Neural cell (in vitro differentiated cells): ENCODE data around the gene CPT1A. TPM values are rescaled to one million over a fixed set of nuclear protein-coding genes. Genes with fewer than 3 reads are reported as not detected.

Source experiments
- H2AFZ ChIP-seq: fragments of 200-600, 300-800 bp; sonication (generic), shearing (Covaris generic); 2 replicates; pipeline ENCODE4 v1.6.0; 2014; ENCODE audit warnings: low read depth, mild to moderate bottlenecking, antibody characterized with exemption, low read length, moderate library complexity
- H3F3A ChIP-seq: fragments of 200-600 bp; shearing (Covaris generic); 2 replicates; pipeline ENCODE4 v1.6.1; 2016; ENCODE audit warnings: mild to moderate bottlenecking, moderate library complexity, mixed read lengths, antibody characterized with exemption, low read length; ENCODE audit not compliant: insufficient read depth, poor library complexity, severe bottlenecking
- H3K27ac ChIP-seq: fragments of 200-600, 300-800 bp; sonication (generic), shearing (Covaris generic); 2 replicates; pipeline ENCODE4 v1.5.1; 2014; ENCODE audit warnings: mild to moderate bottlenecking, low read length, moderate library complexity
- H3K27me3 ChIP-seq: fragments of 300-800, 200-600 bp; sonication (generic), shearing (Covaris generic); 2 replicates; pipeline ENCODE4 v1.6.0; 2014; ENCODE audit warnings: mild to moderate bottlenecking, low read depth, low read length, moderate library complexity; ENCODE audit not compliant: insufficient read depth
- H3K36me3 ChIP-seq: fragments of 300-800, 200-600 bp; sonication (generic), shearing (Covaris generic); 2 replicates; pipeline ENCODE4 v1.5.1; 2014; ENCODE audit warnings: mild to moderate bottlenecking, antibody characterized with exemption, low read length, moderate library complexity; ENCODE audit not compliant: insufficient read depth
- H3K4me2 ChIP-seq: fragments of 300-800, 200-600 bp; sonication (generic), shearing (Covaris generic); 2 replicates; pipeline ENCODE4 v1.6.0; 2014; ENCODE audit warnings: mild to moderate bottlenecking, low read length
- H3K4me3 ChIP-seq: fragments of 300-800, 200-600 bp; sonication (generic), shearing (Covaris generic); 2 replicates; pipeline ENCODE4 v1.5.1; 2014; ENCODE audit warnings: mild to moderate bottlenecking, low read length, moderate library complexity
- H3K79me2 ChIP-seq: fragments of 200-600 bp; shearing (Covaris generic); replicated peaks from 2 replicates; pipeline ENCODE4 v1.6.0; 2014; ENCODE audit warnings: mild to moderate bottlenecking, low read length, moderate library complexity; ENCODE audit not compliant: insufficient read depth
- H3K9ac ChIP-seq: fragments of 300-800, 200-600 bp; sonication (generic), shearing (Covaris generic); 2 replicates; pipeline ENCODE4 v1.6.1; 2016; ENCODE audit warnings: mild to moderate bottlenecking, low read length, mixed read lengths
- H3K9me2 ChIP-seq: fragments of 200-600 bp; shearing (Covaris generic); 2 replicates; pipeline ENCODE4 v1.6.1; 2016; ENCODE audit warnings: mild to moderate bottlenecking, low read length, mixed read lengths; ENCODE audit not compliant: insufficient read depth
- H3K9me3 ChIP-seq: fragments of 200-600, 300-800 bp; sonication (generic), shearing (Covaris generic); 2 replicates; pipeline ENCODE4 v1.6.1; 2016; ENCODE audit warnings: mild to moderate bottlenecking, mixed run types, low read length, moderate library complexity, mixed read lengths
- H4K20me1 ChIP-seq: fragments of 200-600 bp; shearing (Covaris generic); 2 replicates; pipeline ENCODE4 v1.6.1; 2016; ENCODE audit warnings: mild to moderate bottlenecking, mixed run types; ENCODE audit not compliant: insufficient read depth
- EP300 ChIP-seq: fragments of 450-650 bp; conservative IDR thresholded peaks from 2 replicates; pipeline ENCODE4 v1.6.1; 2014; ENCODE audit warnings: antibody characterized with exemption, mild to moderate bottlenecking, moderate library complexity; ENCODE audit not compliant: poor library complexity, severe bottlenecking
- EZH2 ChIP-seq: fragments of 200-600, 300-800 bp; shearing (Covaris generic), sonication (generic); IDR thresholded peaks from 2 replicates; pipeline ENCODE4 v1.6.1; 2014; ENCODE audit warnings: antibody characterized with exemption, low read length, borderline replicate concordance, mild to moderate bottlenecking; ENCODE audit not compliant: insufficient read depth, poor library complexity, severe bottlenecking
- MXI1 ChIP-seq: fragments of 450-650 bp; conservative IDR thresholded peaks from 2 replicates; pipeline ENCODE4 v1.6.1; 2014; ENCODE audit warnings: antibody characterized with exemption, mild to moderate bottlenecking; ENCODE audit not compliant: poor library complexity, severe bottlenecking
- POLR2AphosphoS5 ChIP-seq: IDR thresholded peaks from 2 replicates; pipeline ENCODE4 v1.6.1; 2012
- RAD21 ChIP-seq: fragments of 450-650 bp; conservative IDR thresholded peaks from 2 replicates; pipeline ENCODE4 v1.6.1; 2014; ENCODE audit warnings: antibody characterized with exemption, mild to moderate bottlenecking, moderate library complexity
- SMC3 ChIP-seq: fragments of 450-650 bp; conservative IDR thresholded peaks from 2 replicates; pipeline ENCODE4 v1.6.1; 2014; ENCODE audit warnings: antibody characterized with exemption, mild to moderate bottlenecking, moderate library complexity; ENCODE audit not compliant: poor library complexity
- TAF1 ChIP-seq: IDR thresholded peaks from 2 replicates; pipeline ENCODE4 v1.6.1; 2012; ENCODE audit warnings: low read depth
- polyA plus RNA-seq: library from polyadenylated mRNA; depleted of rRNA; stranded (reverse); fragments of >200 nt; gene quantifications from 2 replicates; pipeline ENCODE4 v1.2.3, GENCODE V29; 2014
- TF ChIP-seq, protein P1 (sequence below): IDR thresholded peaks from 2 replicates; pipeline ENCODE4 v1.6.1; 2012; ENCODE audit warnings: borderline replicate concordance
- TF ChIP-seq, protein P2 (sequence below): fragments of 450-650 bp; IDR thresholded peaks from 2 replicates; pipeline ENCODE4 v1.5.1; 2014; ENCODE audit warnings: antibody characterized with exemption, mild to moderate bottlenecking, moderate library complexity; ENCODE audit not compliant: poor library complexity, severe bottlenecking

The CPT1A gene
- polyA plus RNA-seq, 1 donor from 2014 or later = 0.35 TPM

DNA sequence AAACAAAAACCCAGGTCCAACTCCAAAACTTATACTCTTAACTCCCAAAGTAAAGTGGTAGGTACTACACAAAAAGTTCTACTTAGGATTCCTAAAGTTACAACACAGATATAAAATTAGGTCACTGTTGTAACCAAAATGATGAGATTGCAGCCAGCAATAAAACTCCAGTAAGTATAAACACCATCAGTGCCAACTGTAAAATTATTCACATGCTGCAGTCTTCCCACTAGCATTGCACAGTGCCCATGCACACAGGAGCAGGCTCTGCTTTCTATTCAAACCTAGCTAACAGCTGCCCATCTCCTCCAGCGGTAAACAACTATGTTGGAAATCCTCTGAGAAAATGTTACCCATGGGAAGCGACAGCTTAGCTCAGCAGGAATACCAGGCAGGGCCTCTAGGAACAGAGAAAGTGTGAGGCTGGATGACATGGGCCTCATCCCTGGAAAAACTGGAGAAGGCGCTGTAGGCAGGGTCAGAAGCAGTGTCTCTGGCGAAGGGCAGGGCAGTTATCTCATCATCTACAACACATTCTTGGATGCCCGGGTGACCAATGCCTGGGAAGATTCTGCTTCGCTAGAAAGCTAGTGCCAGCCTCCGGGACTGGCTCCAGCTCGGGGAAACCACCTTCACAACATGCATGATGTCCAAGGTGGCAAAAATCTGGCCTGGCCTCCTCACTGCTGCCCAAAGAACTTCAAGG, 9.1 kb downstream of the CPT1A start:
- no peaks in the 10 kb centered on the region for H3K79me2 ChIP-seq
- H3K4me3 ChIP-seq = no peak overlapping the region
- H3K27me3 ChIP-seq = no peaks in the 10 kb centered on the region
- H3K9me3 ChIP-seq = no peaks in the 10 kb centered on the region
- no peak overlapping the region for H2AFZ ChIP-seq
- H3K4me2 ChIP-seq = no peak overlapping the region
- H3K36me3 ChIP-seq = no peaks in the 10 kb centered on the region
- no peak overlapping the region for H3K9ac ChIP-seq
- H3K9me2 ChIP-seq = no peaks in the 10 kb centered on the region
- H3F3A ChIP-seq = no peaks in the 10 kb centered on the region
- no peaks in the 10 kb centered on the region for H4K20me1 ChIP-seq
- no peak overlapping the region for H3K27ac ChIP-seq
- no peak for TF ChIP-seq MXI1

DNA sequence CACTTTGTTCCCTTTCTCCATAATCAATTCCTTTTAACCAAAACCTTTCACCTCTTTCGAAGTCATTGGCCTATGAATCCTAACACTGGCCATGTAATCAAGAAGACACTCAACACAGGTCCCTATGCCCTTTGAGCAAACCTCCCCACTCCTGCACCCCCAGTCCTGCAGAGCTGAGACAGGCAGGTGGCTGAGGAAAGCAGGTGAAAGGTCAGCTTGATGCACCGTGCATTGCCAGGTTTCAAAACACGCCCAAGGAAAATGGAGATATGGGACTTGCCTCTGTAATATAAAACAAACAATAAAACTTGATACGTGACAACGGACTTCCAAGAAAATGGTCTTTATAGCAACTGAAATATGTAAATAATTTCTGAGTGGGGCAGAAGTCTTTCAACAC, 10.6 kb downstream of the CPT1A start:
- H4K20me1 ChIP-seq = no peaks in the 10 kb centered on the region
- H3K27ac ChIP-seq = no peak overlapping the region
- H3K9ac ChIP-seq = no peak overlapping the region
- no peak overlapping the region for H3K4me3 ChIP-seq
- TF ChIP-seq MXI1 (no peak), TAF1 (no peak), EP300 (no peak)
- TF ChIP-seq, protein P1, sequence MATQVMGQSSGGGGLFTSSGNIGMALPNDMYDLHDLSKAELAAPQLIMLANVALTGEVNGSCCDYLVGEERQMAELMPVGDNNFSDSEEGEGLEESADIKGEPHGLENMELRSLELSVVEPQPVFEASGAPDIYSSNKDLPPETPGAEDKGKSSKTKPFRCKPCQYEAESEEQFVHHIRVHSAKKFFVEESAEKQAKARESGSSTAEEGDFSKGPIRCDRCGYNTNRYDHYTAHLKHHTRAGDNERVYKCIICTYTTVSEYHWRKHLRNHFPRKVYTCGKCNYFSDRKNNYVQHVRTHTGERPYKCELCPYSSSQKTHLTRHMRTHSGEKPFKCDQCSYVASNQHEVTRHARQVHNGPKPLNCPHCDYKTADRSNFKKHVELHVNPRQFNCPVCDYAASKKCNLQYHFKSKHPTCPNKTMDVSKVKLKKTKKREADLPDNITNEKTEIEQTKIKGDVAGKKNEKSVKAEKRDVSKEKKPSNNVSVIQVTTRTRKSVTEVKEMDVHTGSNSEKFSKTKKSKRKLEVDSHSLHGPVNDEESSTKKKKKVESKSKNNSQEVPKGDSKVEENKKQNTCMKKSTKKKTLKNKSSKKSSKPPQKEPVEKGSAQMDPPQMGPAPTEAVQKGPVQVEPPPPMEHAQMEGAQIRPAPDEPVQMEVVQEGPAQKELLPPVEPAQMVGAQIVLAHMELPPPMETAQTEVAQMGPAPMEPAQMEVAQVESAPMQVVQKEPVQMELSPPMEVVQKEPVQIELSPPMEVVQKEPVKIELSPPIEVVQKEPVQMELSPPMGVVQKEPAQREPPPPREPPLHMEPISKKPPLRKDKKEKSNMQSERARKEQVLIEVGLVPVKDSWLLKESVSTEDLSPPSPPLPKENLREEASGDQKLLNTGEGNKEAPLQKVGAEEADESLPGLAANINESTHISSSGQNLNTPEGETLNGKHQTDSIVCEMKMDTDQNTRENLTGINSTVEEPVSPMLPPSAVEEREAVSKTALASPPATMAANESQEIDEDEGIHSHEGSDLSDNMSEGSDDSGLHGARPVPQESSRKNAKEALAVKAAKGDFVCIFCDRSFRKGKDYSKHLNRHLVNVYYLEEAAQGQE = no peak
- TF ChIP-seq, protein P2, sequence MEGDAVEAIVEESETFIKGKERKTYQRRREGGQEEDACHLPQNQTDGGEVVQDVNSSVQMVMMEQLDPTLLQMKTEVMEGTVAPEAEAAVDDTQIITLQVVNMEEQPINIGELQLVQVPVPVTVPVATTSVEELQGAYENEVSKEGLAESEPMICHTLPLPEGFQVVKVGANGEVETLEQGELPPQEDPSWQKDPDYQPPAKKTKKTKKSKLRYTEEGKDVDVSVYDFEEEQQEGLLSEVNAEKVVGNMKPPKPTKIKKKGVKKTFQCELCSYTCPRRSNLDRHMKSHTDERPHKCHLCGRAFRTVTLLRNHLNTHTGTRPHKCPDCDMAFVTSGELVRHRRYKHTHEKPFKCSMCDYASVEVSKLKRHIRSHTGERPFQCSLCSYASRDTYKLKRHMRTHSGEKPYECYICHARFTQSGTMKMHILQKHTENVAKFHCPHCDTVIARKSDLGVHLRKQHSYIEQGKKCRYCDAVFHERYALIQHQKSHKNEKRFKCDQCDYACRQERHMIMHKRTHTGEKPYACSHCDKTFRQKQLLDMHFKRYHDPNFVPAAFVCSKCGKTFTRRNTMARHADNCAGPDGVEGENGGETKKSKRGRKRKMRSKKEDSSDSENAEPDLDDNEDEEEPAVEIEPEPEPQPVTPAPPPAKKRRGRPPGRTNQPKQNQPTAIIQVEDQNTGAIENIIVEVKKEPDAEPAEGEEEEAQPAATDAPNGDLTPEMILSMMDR = no peak
- no peaks in the 10 kb centered on the region for H3K9me3 ChIP-seq
- H2AFZ ChIP-seq = no peak overlapping the region
- H3K27me3 ChIP-seq = no peaks in the 10 kb centered on the region
- no peak overlapping the region for H3K4me2 ChIP-seq
- H3K79me2 ChIP-seq = no peaks in the 10 kb centered on the region
- no peaks in the 10 kb centered on the region for H3K9me2 ChIP-seq
- H3K36me3 ChIP-seq = no peaks in the 10 kb centered on the region
- H3F3A ChIP-seq = no peaks in the 10 kb centered on the region

DNA sequence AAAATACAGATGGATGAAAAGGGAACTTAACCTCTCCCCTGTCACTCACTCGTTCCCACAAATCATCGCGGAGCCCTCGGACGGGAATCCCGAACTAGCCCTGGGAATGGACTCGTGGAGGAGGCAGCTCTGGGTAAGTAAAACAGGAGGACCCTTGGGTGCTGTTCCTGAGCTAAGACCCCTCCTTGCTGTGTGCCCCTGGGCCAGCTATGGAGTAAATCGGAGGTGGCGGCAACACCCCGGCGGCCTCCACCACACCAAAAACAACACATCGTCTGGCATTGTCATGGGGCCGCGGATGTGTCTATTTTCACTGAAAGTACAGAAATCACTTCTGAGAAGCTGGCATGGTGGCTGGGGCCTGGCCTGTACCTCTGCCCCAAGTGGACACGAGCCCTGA, 12.1 kb downstream of the CPT1A start:
- no peak for TF ChIP-seq TAF1
- TF ChIP-seq POLR2AphosphoS5 = no peak
- TF ChIP-seq MXI1 = no peak
- TF ChIP-seq RAD21 = no peak
- TF ChIP-seq, protein P1 = no peak
- no peak for TF ChIP-seq EZH2
- TF ChIP-seq EP300 = no peak
- no peak for TF ChIP-seq SMC3
- TF ChIP-seq, protein P2 = no peak
- no peak overlapping the region for H3K27ac ChIP-seq
- no peaks in the 10 kb centered on the region for H3K9me2 ChIP-seq
- H3K9ac ChIP-seq = no peak overlapping the region
- no peaks in the 10 kb centered on the region for H3K27me3 ChIP-seq
- H3K79me2 ChIP-seq = no peaks in the 10 kb centered on the region
- H3K4me3 ChIP-seq = no peak overlapping the region
- no peak overlapping the region for H2AFZ ChIP-seq
- no peaks in the 10 kb centered on the region for H3F3A ChIP-seq
- H3K9me3 ChIP-seq = no peaks in the 10 kb centered on the region
- H3K36me3 ChIP-seq = no peaks in the 10 kb centered on the region
- no peaks in the 10 kb centered on the region for H4K20me1 ChIP-seq
- no peak overlapping the region for H3K4me2 ChIP-seq
